GM19438 (cell line): ENCODE results near the gene C9orf57.
"Not testable (repeated sequence)": the region's sequence is repeated elsewhere in the genome, so short reads cannot be mapped to it uniquely, and the experiment has no call there.

Experiments
- ATAC-seq: cut with Tn5 transposase; IDR thresholded peaks from one replicate; pipeline ENCODE4 v1.9.1; 2021; ENCODE audit warnings: low read depth; ENCODE audit not compliant: unreplicated experiment

The C9orf57 gene

DNA sequence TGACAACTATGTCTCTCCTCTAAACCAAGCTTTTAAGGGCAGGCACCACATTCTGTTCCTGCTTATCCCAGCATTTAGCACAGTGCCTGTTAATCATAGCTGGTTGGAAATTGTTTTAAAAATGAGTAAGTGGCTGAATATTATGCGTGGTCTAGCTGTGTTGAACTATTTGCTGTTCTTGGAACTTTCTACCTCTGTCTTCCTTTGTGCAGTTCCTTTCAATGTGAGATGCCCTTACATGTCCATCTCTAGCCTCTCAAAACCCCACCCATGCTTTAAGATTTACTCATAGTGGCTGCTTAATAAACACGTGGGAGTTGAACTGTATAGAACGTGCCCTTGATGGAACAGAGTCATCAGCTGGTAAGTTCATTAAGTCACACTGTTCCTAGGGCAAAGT lies 34.5 kb downstream of the C9orf57 start:
- ATAC-seq = no peak

DNA sequence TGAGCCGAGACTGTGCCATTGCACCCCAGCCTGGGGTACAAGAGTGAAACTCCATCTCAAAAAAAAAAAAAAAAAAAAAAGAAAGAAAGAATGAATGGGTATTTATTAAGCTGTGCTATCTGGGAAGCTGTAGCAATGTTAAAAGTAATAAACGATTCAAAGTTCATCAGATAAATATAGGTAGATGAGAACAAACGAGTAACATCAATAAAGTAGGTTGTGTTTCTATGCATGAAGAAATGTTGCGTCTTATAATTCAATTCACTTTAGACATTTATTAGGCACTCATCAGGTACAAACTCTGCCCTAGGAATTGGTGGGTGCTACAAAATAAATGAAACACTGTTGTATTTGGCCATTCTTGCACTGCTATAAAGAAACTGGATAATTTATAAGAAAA lies 36.8 kb downstream of the C9orf57 start:
- ATAC-seq = no peak

DNA sequence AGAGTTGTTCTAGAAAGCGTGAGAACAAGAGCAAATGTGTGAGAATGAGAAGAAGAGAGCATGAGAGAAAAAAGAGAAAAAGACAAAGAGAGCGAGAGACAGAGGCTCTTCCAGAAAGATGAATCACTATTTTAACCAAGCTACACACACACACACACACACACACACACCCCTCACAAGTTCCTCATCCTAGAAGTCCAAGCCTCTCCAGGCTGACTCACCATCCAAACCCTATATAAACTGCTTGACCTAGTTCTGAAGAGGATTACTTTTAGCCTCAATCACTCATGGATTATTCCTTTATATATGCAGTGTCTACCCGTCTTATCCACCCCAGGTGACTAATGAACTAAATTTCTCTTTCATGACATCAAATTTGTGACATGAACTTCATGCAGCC lies 37.6 kb downstream of the C9orf57 start:
- ATAC-seq = no peak

DNA sequence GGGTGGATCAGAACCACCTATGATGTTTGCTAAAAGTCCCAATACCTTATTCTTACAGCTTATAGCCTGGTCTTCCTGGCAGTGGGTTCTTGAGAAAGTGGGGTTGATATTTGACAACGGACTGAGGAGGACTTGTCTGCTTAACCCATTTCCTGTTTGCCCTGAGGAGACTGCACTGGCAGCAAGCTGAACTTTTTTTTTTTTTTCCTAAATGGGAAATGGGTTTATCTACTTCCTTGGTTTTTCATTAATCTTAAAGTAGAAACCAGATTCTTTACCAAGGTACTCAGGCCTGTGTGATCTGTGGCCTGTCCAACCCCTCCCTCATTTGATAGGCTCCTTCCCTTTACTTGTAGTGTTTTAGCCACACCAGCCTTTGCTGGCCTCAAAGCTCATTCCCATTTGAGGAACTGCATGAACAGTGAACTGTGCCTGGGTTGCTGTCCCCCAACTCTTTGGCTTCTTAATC lies 47.1 kb downstream of the C9orf57 start:
- peak; percentile 62 for ATAC-seq

DNA sequence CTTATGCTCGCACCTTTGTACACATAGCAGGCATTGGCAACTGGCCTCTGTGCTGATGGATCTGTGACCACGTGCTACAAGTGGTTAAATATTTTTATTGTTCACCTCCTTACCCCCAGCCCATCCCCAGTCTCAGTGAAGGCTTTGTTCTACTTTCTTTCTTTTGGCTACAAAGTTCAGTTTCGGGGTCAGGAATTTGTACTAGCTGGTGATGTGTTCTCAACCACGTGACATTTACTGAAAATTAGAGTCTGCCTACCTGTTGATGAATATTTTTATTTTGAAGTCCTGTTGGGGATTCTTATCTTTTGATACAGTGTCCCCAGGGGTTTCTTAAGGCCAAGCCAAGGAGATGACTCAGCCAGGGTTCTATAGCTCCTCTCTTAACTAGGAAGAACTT lies 47.8 kb downstream of the C9orf57 start:
- ATAC-seq = no peak

DNA sequence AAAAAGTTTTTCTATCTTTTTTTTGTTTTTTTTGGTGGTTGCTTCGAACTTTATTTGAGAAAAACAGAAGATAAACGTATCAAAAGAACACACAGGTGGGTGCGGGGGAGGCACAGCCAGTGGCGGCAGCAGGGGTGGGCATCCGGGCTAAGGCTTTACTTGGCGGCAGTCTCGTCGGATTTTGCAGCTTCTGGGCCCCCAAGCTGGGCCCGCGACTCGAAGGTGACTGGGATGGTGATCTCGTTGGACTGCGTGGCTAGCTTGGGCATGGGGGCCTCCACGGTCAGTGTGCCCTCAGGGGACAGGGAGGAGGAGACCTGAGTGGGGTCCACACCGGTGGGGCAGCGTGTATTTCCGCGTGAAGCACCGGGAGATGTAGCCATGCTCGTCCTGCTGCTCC lies 52.7 kb downstream of the C9orf57 start:
- not testable (repeated sequence) for ATAC-seq

DNA sequence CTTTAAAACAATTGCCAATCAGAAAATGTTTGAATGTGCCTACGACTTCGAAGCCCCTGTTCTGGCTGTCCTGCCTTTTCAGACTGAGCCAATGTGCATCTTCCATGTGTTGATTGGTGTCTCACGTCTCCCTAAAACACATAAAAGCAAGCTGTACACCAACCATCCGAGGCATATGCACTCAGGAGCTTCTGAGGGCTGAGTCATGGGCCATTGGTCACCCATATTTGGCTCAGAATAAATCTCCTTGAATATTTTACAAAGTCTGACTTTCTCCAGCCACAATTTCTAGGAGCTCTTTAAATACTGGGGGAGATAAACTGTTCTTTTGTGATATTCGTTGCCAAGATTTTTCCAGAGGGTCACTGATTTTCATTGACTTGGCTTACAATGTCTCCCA lies 53.9 kb downstream of the C9orf57 start:
- ATAC-seq = no peak

DNA sequence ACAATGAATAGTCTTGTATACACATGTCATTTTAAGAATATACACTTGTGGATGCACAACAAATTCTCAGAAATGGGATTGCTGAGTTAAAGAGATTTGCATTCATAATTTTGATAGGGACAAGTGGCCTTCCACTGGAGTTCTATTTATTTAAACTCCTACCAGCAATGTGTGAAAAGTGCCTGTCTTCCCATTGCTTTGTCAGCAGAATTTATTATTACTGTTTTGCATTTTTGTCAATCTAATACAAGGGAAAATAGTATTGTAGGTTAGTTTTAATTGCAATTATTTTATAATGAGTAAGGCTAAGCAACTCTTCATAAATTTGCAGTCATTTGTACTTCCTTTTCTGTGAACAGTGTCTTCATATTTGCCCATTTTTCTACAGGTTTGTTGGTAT lies 55.0 kb downstream of the C9orf57 start:
- ATAC-seq = no peak
